CD4-positive, alpha-beta T cell treated with Interleukin-6 for 4 hours (primary cell): ENCODE results near the gene HPS1.
"Not testable (repeated sequence)": the region's sequence is repeated elsewhere in the genome, so short reads cannot be mapped to it uniquely, and the experiment has no call there.

Experiments
- DNase-seq: peaks from one replicate; pipeline ENCODE4 v3.0.0-alpha.2; 2020; ENCODE audit warnings: mixed read lengths

Gene HPS1

GRCh38 chr10:98384531-98385133, 62.1 kb downstream of the HPS1 start:
- DNase-seq, result no peak

- DNase-seq, result no peak
Observed at GRCh38 chr10:98383869-98384268, 62.9 kb downstream of the HPS1 start.

- DNase-seq, result not testable (repeated sequence)
Observed at GRCh38 chr10:98383134-98383667, 63.5 kb downstream of the HPS1 start.

- DNase-seq, result no peak
Observed at GRCh38 chr10:98382691-98383101, 64.0 kb downstream of the HPS1 start.

GRCh38 chr10:98380493-98381339, 66.0 kb downstream of the HPS1 start:
- no peak for DNase-seq

GRCh38 chr10:98378722-98379121, 68.0 kb downstream of the HPS1 start:
- DNase-seq, result no peak

- no peak for DNase-seq
Observed at GRCh38 chr10:98377536-98377935, 69.2 kb downstream of the HPS1 start.

- DNase-seq, result no peak
Observed at GRCh38 chr10:98377001-98377400, 69.7 kb downstream of the HPS1 start.

GRCh38 chr10:98376485-98376884, 70.2 kb downstream of the HPS1 start:
- DNase-seq, result no peak

GRCh38 chr10:98374217-98374985, 72.3 kb downstream of the HPS1 start:
- DNase-seq, result no peak

GRCh38 chr10:98373260-98374040, 73.3 kb downstream of the HPS1 start:
- DNase-seq, result no peak

- no peak for DNase-seq
Observed at GRCh38 chr10:98370831-98371820, 75.6 kb downstream of the HPS1 start.

- DNase-seq, result no peak
Observed at GRCh38 chr10:98369801-98370200, 76.9 kb downstream of the HPS1 start.

GRCh38 chr10:98368644-98369043, 78.1 kb downstream of the HPS1 start:
- DNase-seq, result no peak

- no peak for DNase-seq
Observed at GRCh38 chr10:98367604-98368451, 78.9 kb downstream of the HPS1 start.
